Mammary epithelial cell (primary cell): ENCODE measurements around the gene EPRS1.

Source experiments
- CTCF ChIP-seq, 2 donors: IDR thresholded peaks in 1 of 2; conservative IDR thresholded peaks in 1 of 2; 2 replicates each; pipeline ENCODE4 v1.5.1; 2011 to 2012; ENCODE audit warnings: inconsistent platforms in 2 of 2, low read length in 2 of 2, mild to moderate bottlenecking in 2 of 2, control low read depth in 1 of 2, low read depth in 1 of 2; ENCODE audit not compliant: insufficient read depth in 1 of 2; ENCODE audit errors: extremely low read depth in 1 of 2
- EZH2 ChIP-seq: IDR thresholded peaks from 2 replicates; pipeline ENCODE4 v1.6.1; 2012; ENCODE audit warnings: low read length, inconsistent platforms, borderline replicate concordance

- TF ChIP-seq CTCF (conservative IDR thresholded peaks at IDR 0.05 in 1 of 2, IDR thresholded peaks at IDR 0.05 in 1 of 2; ENCODE audit: extremely low read depth in 1 of 2, insufficient read depth in 1 of 2, low read depth in 1 of 2, low read length in 2 of 2): no peak
- TF ChIP-seq EZH2: no peak
These were observed 2.7 kb downstream of the EPRS1 start for GRCh38 chr1:220043646-220044045.
